GM23338 (cell line): ENCODE data around the gene FATE1.

ENCODE experiments used
- CREB1 ChIP-seq: fragments of 250-450 bp; sonication (Bioruptor Pico); IDR thresholded peaks from 2 replicates; pipeline ENCODE4 v1.5.0; 2020; ENCODE audit warnings: low read depth, mild to moderate bottlenecking, moderate library complexity
- CTCF ChIP-seq, 2 experiments: fragments of 200-600 bp in 1 of 2; sonication (generic) in 1 of 2; conservative IDR thresholded peaks; 2 replicates each; pipeline versions ENCODE4 v1.5.1 to v1.6.1; 2016 to 2017; ENCODE audit warnings: antibody characterized with exemption in 2 of 2, low read depth in 2 of 2, mild to moderate bottlenecking in 2 of 2, moderate library complexity in 1 of 2
- ETS1 ChIP-seq: IDR thresholded peaks from 2 replicates; pipeline ENCODE4 v1.6.1; 2016; ENCODE audit warnings: antibody characterized with exemption
- EZH2 ChIP-seq: fragments of 200-600 bp; sonication (generic); IDR thresholded peaks from one replicate; pipeline ENCODE4 v1.8.0; 2017; ENCODE audit warnings: antibody characterized with exemption, mild to moderate bottlenecking, low read depth; ENCODE audit not compliant: unreplicated experiment
- EZH2phosphoT487 ChIP-seq: fragments of 200-600 bp; sonication (generic); IDR thresholded peaks from one replicate; pipeline ENCODE4 v1.8.1; 2018; ENCODE audit warnings: antibody characterized with exemption; ENCODE audit not compliant: unreplicated experiment
- JUNB ChIP-seq: IDR thresholded peaks from one replicate; pipeline ENCODE4 v1.6.1; 2016; ENCODE audit warnings: antibody characterized with exemption; ENCODE audit not compliant: unreplicated experiment
- NANOG ChIP-seq: IDR thresholded peaks from 2 replicates; pipeline ENCODE4 v1.6.1; 2016; ENCODE audit warnings: antibody characterized with exemption, borderline replicate concordance
- POLR2AphosphoS5 ChIP-seq: IDR thresholded peaks from 2 replicates; pipeline ENCODE4 v1.6.1; 2016; ENCODE audit warnings: antibody characterized with exemption, low read depth
- REST ChIP-seq: IDR thresholded peaks from one replicate; pipeline ENCODE4 v1.6.1; 2018; ENCODE audit warnings: antibody characterized with exemption; ENCODE audit not compliant: unreplicated experiment
- STAT1 ChIP-seq: IDR thresholded peaks from one replicate; pipeline ENCODE4 v1.6.1; 2016; ENCODE audit warnings: antibody characterized with exemption; ENCODE audit not compliant: unreplicated experiment
- ZNF114 ChIP-seq: fragments of 250-450 bp; sonication (Bioruptor Pico); IDR thresholded peaks from 2 replicates; pipeline ENCODE4 v1.5.0; 2020; ENCODE audit warnings: mild to moderate bottlenecking, moderate library complexity

GRCh38 chrX:151762802-151763201 lies 47.0 kb downstream of the FATE1 start:
- peak in 1 of 2 experiments; percentile 15; a peak in 1 of 4 replicates for TF ChIP-seq CTCF (conservative IDR thresholded peaks at IDR 0.05; ENCODE audit: low read depth in 2 of 2)
- no peak for TF ChIP-seq EZH2
- TF ChIP-seq CREB1 (CRISPR knock-in tag), result no peak
- TF ChIP-seq EZH2phosphoT487, result no peak
- no peak for TF ChIP-seq NANOG
- no peak for TF ChIP-seq JUNB
- no peak for TF ChIP-seq POLR2AphosphoS5
- no peak for TF ChIP-seq REST
- no peak for TF ChIP-seq ETS1
- no peak for TF ChIP-seq STAT1
- TF ChIP-seq ZNF114 (CRISPR knock-in tag), result no peak
